ENCODE data around the gene CTDSPL. TPM values are rescaled to one million over a fixed set of nuclear protein-coding genes. Genes with fewer than 3 reads are reported as not detected.

The CTDSPL gene
- total RNA-seq, 1 experiment from 2014 or later: 5.4 TPM

GRCh38 chr3:37909067-37909911 is 47.6 kb downstream of the CTDSPL start:
- DNase-seq (ENCODE audit: extremely low read depth, low read depth): no peak

GRCh38 chr3:37910671-37911400 is 49.2 kb downstream of the CTDSPL start:
- DNase-seq (ENCODE audit: extremely low read depth, low read depth): no peak

- DNase-seq (ENCODE audit: extremely low read depth, low read depth): no peak
Measured at GRCh38 chr3:37912052-37912733, 50.5 kb downstream of the CTDSPL start.

GRCh38 chr3:37913522-37913921 is 51.8 kb downstream of the CTDSPL start:
- no peak for DNase-seq (ENCODE audit: extremely low read depth, low read depth)

GRCh38 chr3:37916685-37917084 is 55.0 kb downstream of the CTDSPL start:
- no peak for DNase-seq (ENCODE audit: extremely low read depth, low read depth)

GRCh38 chr3:37918627-37919026 is 56.9 kb downstream of the CTDSPL start:
- DNase-seq (ENCODE audit: extremely low read depth, low read depth): no peak

- DNase-seq (ENCODE audit: extremely low read depth, low read depth): no peak
Measured at GRCh38 chr3:37920156-37920699, 58.5 kb downstream of the CTDSPL start.

GRCh38 chr3:37921025-37921424 is 59.3 kb downstream of the CTDSPL start:
- no peak for DNase-seq (ENCODE audit: extremely low read depth, low read depth)

GRCh38 chr3:37922721-37923568 is 61.3 kb downstream of the CTDSPL start:
- no peak for DNase-seq (ENCODE audit: extremely low read depth, low read depth)

GRCh38 chr3:37923569-37924040 is 61.9 kb downstream of the CTDSPL start:
- no peak for DNase-seq (ENCODE audit: extremely low read depth, low read depth)

- DNase-seq (ENCODE audit: extremely low read depth, low read depth): no peak
Measured at GRCh38 chr3:37924453-37924852, 62.8 kb downstream of the CTDSPL start.

- no peak for DNase-seq (ENCODE audit: extremely low read depth, low read depth)
Measured at GRCh38 chr3:37925157-37925556, 63.5 kb downstream of the CTDSPL start.

- DNase-seq (ENCODE audit: extremely low read depth, low read depth): no peak
Measured at GRCh38 chr3:37926611-37927010, 64.9 kb downstream of the CTDSPL start.

- DNase-seq (ENCODE audit: extremely low read depth, low read depth): no peak
Measured at GRCh38 chr3:37930495-37930894, 68.8 kb downstream of the CTDSPL start.

GRCh38 chr3:37932505-37932904 is 70.8 kb downstream of the CTDSPL start:
- DNase-seq (ENCODE audit: extremely low read depth, low read depth): no peak

GRCh38 chr3:37934631-37935289 is 73.1 kb downstream of the CTDSPL start:
- DNase-seq (ENCODE audit: extremely low read depth, low read depth): no peak

GRCh38 chr3:37935290-37935668 is 73.6 kb downstream of the CTDSPL start:
- no peak for DNase-seq (ENCODE audit: extremely low read depth, low read depth)

- no peak for DNase-seq (ENCODE audit: extremely low read depth, low read depth)
Measured at GRCh38 chr3:37935756-37936666, 74.3 kb downstream of the CTDSPL start.
